HEK293 (cell line): Measurements from ENCODE around the gene MYL12A.

Experiments used
- AEBP2 ChIP-seq: fragments of 450-650 bp; formaldehyde crosslinking; IDR thresholded peaks from 2 replicates; pipeline ENCODE4 v1.5.1; 2016; ENCODE audit warnings: missing biosample characterization, missing genetic modification characterization, borderline replicate concordance
- ELK4 ChIP-seq: IDR thresholded peaks from 2 replicates; pipeline ENCODE4 v1.6.1; 2011; ENCODE audit warnings: mild to moderate bottlenecking, low read depth, low read length, borderline replicate concordance
- GLI2 ChIP-seq: fragments of 450-650 bp; formaldehyde crosslinking; IDR thresholded peaks from 2 replicates; pipeline ENCODE4; 2017; ENCODE audit warnings: missing biosample characterization, missing genetic modification characterization, low read depth, borderline replicate concordance
- GLI4 ChIP-seq: fragments of 450-650 bp; formaldehyde crosslinking; IDR thresholded peaks from 2 replicates; pipeline ENCODE4 v1.5.1; 2016; ENCODE audit warnings: missing biosample characterization, missing genetic modification characterization
- KLF1 ChIP-seq: fragments of 450-650 bp; formaldehyde crosslinking; IDR thresholded peaks from 2 replicates; pipeline ENCODE4 v1.5.1; 2016; ENCODE audit warnings: missing biosample characterization, missing genetic modification characterization
- KLF7 ChIP-seq: fragments of 450-650 bp; formaldehyde crosslinking; IDR thresholded peaks from 2 replicates; pipeline ENCODE4 v1.5.1; 2016; ENCODE audit warnings: missing biosample characterization, missing genetic modification characterization, borderline replicate concordance
- KLF8 ChIP-seq: fragments of 450-650 bp; formaldehyde crosslinking; IDR thresholded peaks from 2 replicates; pipeline ENCODE4 v1.5.1; 2016; ENCODE audit warnings: missing biosample characterization, missing genetic modification characterization
- MYNN ChIP-seq: fragments of 450-650 bp; formaldehyde crosslinking; IDR thresholded peaks from 2 replicates; pipeline ENCODE4 v1.5.1; 2016; ENCODE audit warnings: missing biosample characterization, missing genetic modification characterization, borderline replicate concordance
- PATZ1 ChIP-seq: fragments of 450-650 bp; formaldehyde crosslinking; IDR thresholded peaks from 2 replicates; pipeline ENCODE4 v1.5.1; 2016; ENCODE audit warnings: missing biosample characterization, missing genetic modification characterization
- PRDM1 ChIP-seq: fragments of 450-650 bp; formaldehyde crosslinking; IDR thresholded peaks from 2 replicates; pipeline ENCODE4; 2016; ENCODE audit warnings: missing biosample characterization, missing genetic modification characterization
- RBAK ChIP-seq: fragments of 450-650 bp; formaldehyde crosslinking; IDR thresholded peaks from 2 replicates; pipeline ENCODE4 v1.5.1; 2016; ENCODE audit warnings: missing biosample characterization, missing genetic modification characterization
- SETDB1 ChIP-seq: IDR thresholded peaks from one replicate; pipeline ENCODE4 v1.6.1; 2017; ENCODE audit warnings: mild to moderate bottlenecking, low read length, moderate library complexity, mixed read lengths; ENCODE audit not compliant: insufficient read length
- SP3 ChIP-seq: fragments of 450-650 bp; formaldehyde crosslinking; IDR thresholded peaks from 2 replicates; pipeline ENCODE4 v1.5.1; 2016; ENCODE audit warnings: missing biosample characterization, missing genetic modification characterization
- YY1 ChIP-seq: fragments of 450-650 bp; formaldehyde crosslinking; IDR thresholded peaks from 2 replicates; pipeline ENCODE4 v1.5.1; 2018; ENCODE audit warnings: missing biosample characterization, missing genetic modification characterization
- ZBTB49 ChIP-seq: fragments of 450-650 bp; formaldehyde crosslinking; IDR thresholded peaks from 2 replicates; pipeline ENCODE4 v1.5.1; 2016; ENCODE audit warnings: missing biosample characterization, missing genetic modification characterization, low read depth
- ZFHX2 ChIP-seq: fragments of 450-650 bp; formaldehyde crosslinking; conservative IDR thresholded peaks from 2 replicates; pipeline ENCODE4 v1.5.1; 2016; ENCODE audit warnings: missing biosample characterization, missing genetic modification characterization
- ZNF133 ChIP-seq: fragments of 450-650 bp; formaldehyde crosslinking; IDR thresholded peaks from 2 replicates; pipeline ENCODE4 v1.5.1; 2016; ENCODE audit warnings: missing biosample characterization, missing genetic modification characterization
- ZNF155 ChIP-seq: fragments of 450-650 bp; formaldehyde crosslinking; IDR thresholded peaks from 2 replicates; pipeline ENCODE4 v1.5.1; 2016; ENCODE audit warnings: missing biosample characterization, missing genetic modification characterization
- ZNF184 ChIP-seq: fragments of 450-650 bp; IDR thresholded peaks from 2 replicates; pipeline ENCODE4 v1.5.1; 2018; ENCODE audit warnings: missing biosample characterization, mild to moderate bottlenecking, missing genetic modification characterization
- ZNF24 ChIP-seq: fragments of 450-650 bp; formaldehyde crosslinking; IDR thresholded peaks from 2 replicates; pipeline ENCODE4 v1.5.1; 2016; ENCODE audit warnings: missing biosample characterization, missing genetic modification characterization
- ZNF266 ChIP-seq: fragments of 450-650 bp; formaldehyde crosslinking; IDR thresholded peaks from 2 replicates; pipeline ENCODE4 v1.5.1; 2016; ENCODE audit warnings: missing biosample characterization, missing genetic modification characterization, low read depth
- ZNF341 ChIP-seq: fragments of 450-650 bp; formaldehyde crosslinking; IDR thresholded peaks from 2 replicates; pipeline ENCODE4; 2016; ENCODE audit warnings: low read depth, missing biosample characterization, missing genetic modification characterization
- ZNF416 ChIP-seq: fragments of 450-650 bp; formaldehyde crosslinking; IDR thresholded peaks from 2 replicates; pipeline ENCODE4 v1.5.1; 2016; ENCODE audit warnings: missing biosample characterization, missing genetic modification characterization
- ZNF626 ChIP-seq: fragments of 450-650 bp; sonication (Bioruptor Pico); formaldehyde crosslinking; IDR thresholded peaks from 2 replicates; pipeline ENCODE4 v1.5.1; 2018; ENCODE audit warnings: missing biosample characterization, missing genetic modification characterization, inconsistent platforms
- ZNF639 ChIP-seq: fragments of 450-650 bp; formaldehyde crosslinking; IDR thresholded peaks from 2 replicates; pipeline ENCODE4 v1.5.1; 2016; ENCODE audit warnings: missing biosample characterization, missing genetic modification characterization
- ZNF658 ChIP-seq: fragments of 450-650 bp; formaldehyde crosslinking; IDR thresholded peaks from 2 replicates; pipeline ENCODE4; 2016; ENCODE audit warnings: missing biosample characterization, missing genetic modification characterization
- ZNF677 ChIP-seq: fragments of 450-650 bp; IDR thresholded peaks from 2 replicates; pipeline ENCODE4 v1.5.0; 2018; ENCODE audit warnings: missing biosample characterization, mild to moderate bottlenecking, missing genetic modification characterization, moderate library complexity
- ZNF768 ChIP-seq: fragments of 450-650 bp; formaldehyde crosslinking; IDR thresholded peaks from 2 replicates; pipeline ENCODE4 v1.5.1; 2018; ENCODE audit warnings: missing biosample characterization, mild to moderate bottlenecking, missing genetic modification characterization
- ZNF785 ChIP-seq: fragments of 450-650 bp; formaldehyde crosslinking; IDR thresholded peaks from 2 replicates; pipeline ENCODE4 v1.5.1; 2016; ENCODE audit warnings: missing biosample characterization, missing genetic modification characterization
- ZSCAN5A ChIP-seq: fragments of 450-650 bp; formaldehyde crosslinking; IDR thresholded peaks from 2 replicates; pipeline ENCODE4 v1.5.1; 2016; ENCODE audit warnings: missing biosample characterization, missing genetic modification characterization

Gene MYL12A

GRCh38 chr18:3297025-3297984 lies 49.7 kb downstream of the MYL12A start (continued):
- peak; percentile 70 for TF ChIP-seq KLF8
- TF ChIP-seq SP3: peak; percentile 93
- TF ChIP-seq ZNF658: no peak
- no peak for TF ChIP-seq ZSCAN5A
- TF ChIP-seq ZNF785 (tag by site-specific recombination): no peak
- TF ChIP-seq GLI4 (tag by site-specific recombination): no peak
- no peak for TF ChIP-seq ZNF677 (tag by site-specific recombination)
- TF ChIP-seq ZNF416: 0 out of 2 replicates have a peak, but pooled peaks have one; percentile 14
- TF ChIP-seq PATZ1 (tag by site-specific recombination): peak; percentile 81
- TF ChIP-seq ZFHX2 (tag by site-specific recombination): peak; percentile 34; the same call in 1 of the 2 replicates
- TF ChIP-seq MYNN (tag by site-specific recombination): no peak
- no peak for TF ChIP-seq SETDB1
- TF ChIP-seq PRDM1: peak; percentile 35; the same call in 1 of the 2 replicates
- TF ChIP-seq ELK4: no peak
- TF ChIP-seq ZNF266 (tag by site-specific recombination): no peak
- peak; percentile 75; the same call in 1 of the 2 replicates for TF ChIP-seq ZNF639 (tag by site-specific recombination)
- TF ChIP-seq ZBTB49: no peak
- peak; percentile 22; the same call in 1 of the 2 replicates for TF ChIP-seq ZNF341 (tag by site-specific recombination)
- 0 out of 2 replicates have a peak, but pooled peaks have one; percentile 22 for TF ChIP-seq ZNF133
- TF ChIP-seq ZNF155: no peak
- TF ChIP-seq YY1 (tag by site-specific recombination): no peak
- peak; percentile 87 for TF ChIP-seq ZNF24 (tag by site-specific recombination)
- peak; percentile 75; the same call in 1 of the 2 replicates for TF ChIP-seq ZNF626 (tag by site-specific recombination)
- TF ChIP-seq RBAK: peak; percentile 70; the same call in 1 of the 2 replicates
- TF ChIP-seq ZNF184: no peak; the same call in 1 of the 2 replicates
- TF ChIP-seq GLI2 (tag by site-specific recombination): no peak
- no peak for TF ChIP-seq AEBP2
- TF ChIP-seq KLF1 (tag by site-specific recombination): peak; percentile 84
- TF ChIP-seq KLF7 (tag by site-specific recombination): peak; percentile 73; the same call in 1 of the 2 replicates
- TF ChIP-seq ZNF768 (tag by site-specific recombination): no peak
